Neural crest cell (in vitro differentiated cells): ENCODE results near the gene ALKBH4. TPM values are rescaled to one million over a fixed set of nuclear protein-coding genes. Genes with fewer than 3 reads are reported as not detected.

Experiments used
- DNase-seq: peaks from one replicate; pipeline ENCODE4 v3.0.0; 2021; ENCODE audit warnings: low read depth, mixed read lengths, low spot score
- H3K27ac Mint-ChIP-seq: one replicate; pipeline ENCODE4 v1.8.0; 2021; ENCODE audit warnings: mild to moderate bottlenecking, mixed read lengths; ENCODE audit not compliant: unreplicated experiment
- H3K27me3 Mint-ChIP-seq: 2 replicates; pipeline ENCODE4 v1.8.0; 2021; ENCODE audit warnings: low read depth, mild to moderate bottlenecking, mixed read lengths
- H3K36me3 Mint-ChIP-seq: 2 replicates; pipeline ENCODE4 v1.8.0; 2021; ENCODE audit warnings: low read depth, mild to moderate bottlenecking, mixed read lengths
- H3K4me1 Mint-ChIP-seq: 2 replicates; pipeline ENCODE4 v1.8.0; 2021; ENCODE audit warnings: mixed read lengths
- H3K4me3 Mint-ChIP-seq: one replicate; pipeline ENCODE4 v1.8.0; 2021; ENCODE audit warnings: mild to moderate bottlenecking, mixed read lengths
- H3K9me3 Mint-ChIP-seq: 2 replicates; pipeline ENCODE4 v1.8.0; 2021; ENCODE audit warnings: mixed read lengths
- total RNA-seq: library from RNA; stranded (reverse); gene quantifications from 2 replicates; pipeline ENCODE4 v1.2.1, GENCODE V29; 2021
- TF ChIP-seq, protein P1 (sequence below): fragments of 200-600 bp; sonication (generic); conservative IDR thresholded peaks from 2 replicates; pipeline ENCODE4 v1.5.0; 2021; ENCODE audit warnings: antibody characterized with exemption, mild to moderate bottlenecking

Gene ALKBH4
- total RNA-seq, 1 donor from 2014 or later: 16.9 TPM

DNA sequence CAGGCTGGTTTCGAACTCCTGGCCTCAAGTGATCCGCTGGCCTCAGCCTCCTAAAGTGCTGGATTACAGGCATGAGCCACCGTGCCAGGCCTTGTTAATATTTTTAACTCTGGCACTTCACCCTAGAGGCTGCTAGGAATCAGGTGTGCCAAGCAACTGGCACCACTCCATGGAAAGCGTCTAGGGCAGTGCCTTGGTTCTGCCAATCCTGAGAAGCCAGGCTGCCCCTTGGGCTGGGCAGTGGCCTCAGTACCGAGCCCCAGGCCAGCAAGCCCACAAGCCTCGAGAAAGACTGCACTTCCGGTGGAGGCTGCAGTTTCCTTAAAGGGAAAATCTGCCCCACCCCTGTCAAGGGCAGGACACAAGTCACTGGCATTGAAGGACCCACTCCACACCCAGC is 11.3 kb downstream of the ALKBH4 start:
- TF ChIP-seq, protein P1, sequence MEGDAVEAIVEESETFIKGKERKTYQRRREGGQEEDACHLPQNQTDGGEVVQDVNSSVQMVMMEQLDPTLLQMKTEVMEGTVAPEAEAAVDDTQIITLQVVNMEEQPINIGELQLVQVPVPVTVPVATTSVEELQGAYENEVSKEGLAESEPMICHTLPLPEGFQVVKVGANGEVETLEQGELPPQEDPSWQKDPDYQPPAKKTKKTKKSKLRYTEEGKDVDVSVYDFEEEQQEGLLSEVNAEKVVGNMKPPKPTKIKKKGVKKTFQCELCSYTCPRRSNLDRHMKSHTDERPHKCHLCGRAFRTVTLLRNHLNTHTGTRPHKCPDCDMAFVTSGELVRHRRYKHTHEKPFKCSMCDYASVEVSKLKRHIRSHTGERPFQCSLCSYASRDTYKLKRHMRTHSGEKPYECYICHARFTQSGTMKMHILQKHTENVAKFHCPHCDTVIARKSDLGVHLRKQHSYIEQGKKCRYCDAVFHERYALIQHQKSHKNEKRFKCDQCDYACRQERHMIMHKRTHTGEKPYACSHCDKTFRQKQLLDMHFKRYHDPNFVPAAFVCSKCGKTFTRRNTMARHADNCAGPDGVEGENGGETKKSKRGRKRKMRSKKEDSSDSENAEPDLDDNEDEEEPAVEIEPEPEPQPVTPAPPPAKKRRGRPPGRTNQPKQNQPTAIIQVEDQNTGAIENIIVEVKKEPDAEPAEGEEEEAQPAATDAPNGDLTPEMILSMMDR: no peak
- Mint-ChIP-seq H3K27me3 (no peaks in the 10 kb centered on the region), H3K9me3 (no peaks in the 10 kb centered on the region), H3K36me3 (peaks cover 2% of the 10 kb centered on the region), H3K4me1 (peaks cover 11% of the 10 kb centered on the region), H3K27ac (no peak overlapping the region), H3K4me3 (no peak overlapping the region)
- no peak for DNase-seq

DNA sequence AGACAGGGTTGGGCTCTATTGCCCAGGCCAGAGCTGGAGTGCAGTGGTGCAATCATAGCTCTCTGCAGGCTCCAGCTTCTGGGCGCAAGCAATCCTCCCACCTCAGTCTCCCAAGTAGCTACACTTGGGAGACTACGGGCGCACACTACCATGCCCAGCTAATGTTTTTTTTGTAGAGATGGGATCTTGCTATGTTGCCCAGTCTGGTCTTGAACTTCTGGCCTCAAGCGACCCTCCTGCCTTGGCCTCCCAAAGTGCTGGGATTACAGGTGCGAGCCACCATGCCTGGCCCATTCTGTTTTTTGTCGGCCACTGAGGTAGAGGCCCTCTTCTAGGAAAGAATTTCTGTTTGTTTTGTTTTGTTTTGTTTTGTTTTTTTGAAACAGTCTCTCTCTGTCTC is 12.2 kb downstream of the ALKBH4 start:
- peaks cover 2% of the 10 kb centered on the region for H3K36me3 Mint-ChIP-seq

DNA sequence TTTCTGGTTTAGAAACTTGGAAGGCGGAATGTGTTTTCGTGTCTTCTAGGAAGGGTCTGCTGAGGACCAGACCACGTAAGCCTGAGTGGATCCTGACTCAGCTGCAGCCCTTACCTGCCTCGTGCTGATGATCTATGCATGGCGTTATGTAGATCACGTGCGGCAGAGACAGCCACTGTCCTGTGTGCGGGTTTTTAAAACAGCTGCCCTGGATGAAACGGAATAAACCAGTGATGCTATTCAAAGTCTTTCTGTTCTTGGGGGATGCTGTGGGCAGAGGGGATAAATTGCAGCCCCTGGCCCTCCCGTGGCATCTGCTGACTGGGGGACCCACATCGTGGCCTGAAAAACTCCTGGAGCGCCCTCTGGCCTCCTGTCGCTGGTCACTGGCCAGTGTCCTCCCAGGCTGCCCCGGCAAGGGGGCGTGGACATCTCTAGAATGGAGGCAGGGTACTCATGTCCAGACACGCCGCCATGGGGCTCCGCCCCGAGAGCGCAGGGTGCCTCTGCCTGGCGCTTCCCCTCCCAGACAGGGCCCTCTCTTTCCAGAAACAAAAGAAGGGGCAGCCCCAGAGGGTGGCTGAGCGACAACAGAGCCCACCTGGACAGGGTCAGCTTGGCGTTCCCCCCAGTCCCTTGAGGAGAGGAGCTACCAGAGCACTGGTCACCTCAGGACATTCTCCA is 13.2 kb downstream of the ALKBH4 start:
- H3K27me3 Mint-ChIP-seq: no peaks in the 10 kb centered on the region
- peak overlapping the region; percentile 71 for H3K4me3 Mint-ChIP-seq
- no peaks in the 10 kb centered on the region for H3K9me3 Mint-ChIP-seq
- TF ChIP-seq, protein P1: no peak
- peaks cover 2% of the 10 kb centered on the region for H3K36me3 Mint-ChIP-seq
- DNase-seq: peak; percentile 65
- no peak overlapping the region for H3K27ac Mint-ChIP-seq
- H3K4me1 Mint-ChIP-seq: peaks cover 11% of the 10 kb centered on the region

More for the DNA sequence above, 12.2 kb downstream of the ALKBH4 start:
- TF ChIP-seq, protein P1: no peak
- H3K4me1 Mint-ChIP-seq: peaks cover 11% of the 10 kb centered on the region
- DNase-seq: no peak
- H3K9me3 Mint-ChIP-seq: no peaks in the 10 kb centered on the region
- H3K27ac Mint-ChIP-seq: no peak overlapping the region
- no peak overlapping the region for H3K4me3 Mint-ChIP-seq
- no peaks in the 10 kb centered on the region for H3K27me3 Mint-ChIP-seq

DNA sequence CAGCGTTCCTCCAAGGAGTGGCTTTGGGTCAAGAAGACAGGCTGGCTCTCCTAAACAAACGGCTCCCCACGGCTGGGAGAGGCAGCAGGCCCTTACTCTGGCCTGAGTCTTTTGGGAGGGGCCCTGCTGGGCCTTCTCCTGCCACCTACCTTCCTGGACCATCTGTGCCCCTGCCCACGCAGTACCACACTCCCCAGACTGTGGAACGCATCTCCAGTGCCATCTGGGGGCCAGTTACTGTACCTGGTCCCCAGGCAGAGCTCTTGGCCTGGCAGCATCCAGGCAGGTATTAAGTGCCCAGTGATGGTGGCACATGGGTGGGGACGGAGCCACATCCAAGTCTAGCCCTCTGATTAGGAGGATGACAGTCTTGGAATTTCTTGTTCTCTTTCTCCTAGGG is 14.4 kb downstream of the ALKBH4 start:
- H3K9me3 Mint-ChIP-seq: no peaks in the 10 kb centered on the region
- no peak overlapping the region for H3K27ac Mint-ChIP-seq
- no peak overlapping the region for H3K4me3 Mint-ChIP-seq
- DNase-seq: no peak
- peaks cover 2% of the 10 kb centered on the region for H3K36me3 Mint-ChIP-seq
- peaks cover 11% of the 10 kb centered on the region for H3K4me1 Mint-ChIP-seq
- no peaks in the 10 kb centered on the region for H3K27me3 Mint-ChIP-seq
- TF ChIP-seq, protein P1: no peak

DNA sequence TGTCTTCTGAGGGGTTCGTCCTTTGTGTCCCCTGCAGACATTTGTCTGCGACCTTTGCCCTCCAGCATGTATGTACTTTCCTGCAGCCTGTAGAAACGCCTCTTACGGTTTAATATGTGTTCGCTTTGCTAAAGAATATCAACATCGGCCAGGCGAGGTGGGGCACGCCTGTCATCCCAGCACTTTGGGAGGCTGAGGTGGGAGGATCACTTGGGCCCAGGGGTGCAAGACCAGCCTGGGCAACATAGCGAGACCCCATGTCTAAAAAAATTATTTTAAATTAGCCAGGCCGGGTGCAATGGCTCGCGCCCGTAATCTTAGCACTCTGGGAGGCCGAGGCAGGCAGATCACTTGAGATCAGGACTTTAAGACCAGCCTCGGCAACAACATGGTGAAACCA is 15.5 kb downstream of the ALKBH4 start:
- peaks cover 11% of the 10 kb centered on the region for H3K4me1 Mint-ChIP-seq
- no peaks in the 10 kb centered on the region for H3K27me3 Mint-ChIP-seq
- DNase-seq: no peak
- TF ChIP-seq, protein P1: no peak
- H3K36me3 Mint-ChIP-seq: peaks cover 5% of the 10 kb centered on the region
- H3K4me3 Mint-ChIP-seq: no peak overlapping the region
- no peaks in the 10 kb centered on the region for H3K9me3 Mint-ChIP-seq
- no peak overlapping the region for H3K27ac Mint-ChIP-seq
